ENCODE measurements around the gene NEURL1.
"Not testable (repeated sequence)": the region's sequence is repeated elsewhere in the genome, so short reads cannot be mapped to it uniquely, and the experiment has no call there.

Gene NEURL1

GRCh38 chr10:103627111-103627892 is 133.8 kb downstream of the NEURL1 start:
- DNase-seq, result peak in 2 of 14 donors; percentile 14 to 31

GRCh38 chr10:103627893-103628292 is 134.4 kb downstream of the NEURL1 start:
- no peak for DNase-seq

- DNase-seq, result no peak
Measured at GRCh38 chr10:103629581-103629980, 136.1 kb downstream of the NEURL1 start.

GRCh38 chr10:103630156-103630555 is 136.7 kb downstream of the NEURL1 start:
- DNase-seq, result peak in 1 of 14 donors; percentile 12

GRCh38 chr10:103632247-103632642 is 138.7 kb downstream of the NEURL1 start:
- DNase-seq, result no peak

GRCh38 chr10:103632871-103633270 is 139.4 kb downstream of the NEURL1 start:
- DNase-seq, result not testable (repeated sequence)

GRCh38 chr10:103633846-103634245 is 140.3 kb downstream of the NEURL1 start:
- DNase-seq, result no peak

- peak in 1 of 14 donors; percentile 27 for DNase-seq
Measured at GRCh38 chr10:103635580-103635979, 142.1 kb downstream of the NEURL1 start.

GRCh38 chr10:103636492-103636891 is 143.0 kb downstream of the NEURL1 start:
- peak in 2 of 14 donors; percentile 27 to 34 for DNase-seq

- DNase-seq, result peak in 4 of 14 donors; percentile 13 to 84 (median 26)
Measured at GRCh38 chr10:103637011-103637410, 143.5 kb downstream of the NEURL1 start.

GRCh38 chr10:103637927-103638557 is 144.5 kb downstream of the NEURL1 start:
- peak in 13 of 14 donors; percentile 27 to 96 (median 62) for DNase-seq

- no peak for DNase-seq
Measured at GRCh38 chr10:103638948-103639347, 145.4 kb downstream of the NEURL1 start.

GRCh38 chr10:103640436-103641181 is 147.1 kb downstream of the NEURL1 start:
- DNase-seq, result peak in 1 of 14 donors; percentile 96

GRCh38 chr10:103641326-103641725 is 147.8 kb downstream of the NEURL1 start:
- DNase-seq, result no peak
